GM20000 (cell line): Measurements from ENCODE around the gene MFAP3L.

ENCODE experiments used
- DNase-seq: peaks from one replicate; pipeline ENCODE4 v3.0.0; 2012; ENCODE audit warnings: low spot score
- CTCF ChIP-seq: IDR thresholded peaks from 2 replicates; pipeline ENCODE4 v1.5.1; 2012; ENCODE audit warnings: mild to moderate bottlenecking, control low read depth; ENCODE audit errors: extremely low read depth, missing control alignments

MFAP3L gene

GRCh38 chr4:170008801-170009200 is 17.4 kb downstream of the MFAP3L start:
- TF ChIP-seq CTCF, result no peak
- DNase-seq, result no peak

DNA sequence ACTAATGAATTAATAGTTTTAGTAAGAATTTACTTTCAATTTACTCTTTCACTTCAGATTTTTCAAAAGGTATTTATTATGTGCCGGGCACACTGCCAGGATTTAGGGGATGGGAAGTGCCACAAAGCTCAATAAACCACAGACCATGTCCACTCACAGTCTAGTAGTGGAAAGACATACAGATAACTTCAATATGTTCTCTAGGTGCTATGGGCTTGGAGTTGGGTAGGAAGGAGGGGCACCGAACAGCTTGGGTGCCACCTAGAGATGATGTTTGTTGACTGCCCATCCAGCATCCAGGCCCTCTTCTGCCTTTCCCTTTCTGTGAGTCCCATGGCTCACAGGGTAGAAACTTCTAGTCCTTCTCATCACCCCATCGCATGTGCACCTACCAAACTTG is 17.8 kb downstream of the MFAP3L start:
- TF ChIP-seq CTCF, result no peak
- DNase-seq, result no peak

DNA sequence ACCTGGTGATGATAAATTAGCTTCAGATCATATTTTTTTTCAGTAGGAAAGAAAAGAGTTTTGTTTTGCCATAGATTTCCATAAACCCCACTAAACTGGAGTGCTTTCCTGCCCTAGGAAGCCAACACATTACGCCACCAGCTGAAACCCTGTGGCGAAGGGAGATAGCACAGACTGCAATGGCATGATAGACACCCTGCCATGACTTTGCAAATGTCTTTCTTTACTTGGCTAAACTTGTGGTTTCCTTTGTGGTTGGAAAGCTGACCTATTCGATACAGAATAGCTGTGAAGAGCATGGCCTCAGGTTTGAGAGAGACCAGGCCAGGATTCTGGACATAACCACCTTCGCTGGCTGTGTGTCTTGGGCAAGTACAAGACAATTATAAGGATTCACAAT is 19.1 kb downstream of the MFAP3L start:
- no peak for DNase-seq

DNA sequence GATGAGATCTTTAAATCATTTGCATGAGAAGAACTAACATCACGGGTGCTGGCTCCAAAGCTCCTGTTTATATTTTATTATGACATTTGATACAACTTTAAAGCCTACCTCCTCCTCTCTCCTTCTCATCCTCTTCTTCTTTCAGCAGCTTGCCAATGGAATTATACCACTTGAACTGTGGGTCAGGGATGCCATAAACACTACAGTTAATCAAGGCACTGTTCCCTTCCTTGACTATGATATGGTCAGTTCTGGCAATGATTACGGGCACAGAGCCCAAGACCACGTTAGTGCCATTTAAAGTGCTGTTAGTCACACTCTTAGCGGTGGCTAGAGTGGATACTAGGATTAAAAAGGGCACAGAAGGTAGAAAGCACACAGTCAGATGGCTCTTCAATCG is 20.7 kb downstream of the MFAP3L start:
- no peak for TF ChIP-seq CTCF
- DNase-seq, result no peak

More for the DNA sequence above, 19.1 kb downstream of the MFAP3L start:
- no peak for TF ChIP-seq CTCF

DNA sequence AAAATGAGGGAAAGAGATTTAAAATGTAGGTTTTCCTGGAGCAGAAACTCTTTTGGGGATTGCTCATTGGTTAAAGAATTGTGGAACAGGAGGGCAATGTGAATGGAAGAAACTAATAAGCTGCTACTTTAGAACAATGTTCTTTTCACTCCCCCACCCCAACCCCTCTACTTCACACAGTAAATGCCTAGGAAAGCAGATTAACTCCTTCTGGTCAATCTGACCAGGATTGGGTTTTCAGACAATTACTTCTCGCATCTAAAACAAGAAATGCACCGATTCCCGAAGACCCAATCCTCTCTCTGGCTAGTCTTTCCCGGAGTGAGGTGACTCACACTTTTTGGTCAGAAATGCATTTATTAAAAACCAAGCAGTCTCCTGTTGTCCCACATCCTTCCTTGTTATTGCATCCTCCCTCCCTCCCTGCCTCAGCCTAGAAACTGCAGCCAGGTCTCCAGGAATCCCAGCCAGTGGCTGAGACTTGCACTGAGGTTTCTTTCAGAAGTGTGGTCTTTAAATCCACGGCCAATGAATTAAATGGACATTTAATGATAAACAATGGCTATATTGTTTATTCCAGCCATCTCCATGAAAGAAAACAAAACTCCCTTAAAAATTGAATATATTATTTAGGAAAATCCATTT is 21.4 kb downstream of the MFAP3L start:
- no peak for DNase-seq
- TF ChIP-seq CTCF, result no peak

GRCh38 chr4:170003071-170004070 is 22.8 kb downstream of the MFAP3L start:
- DNase-seq, result no peak
- TF ChIP-seq CTCF, result no peak

DNA sequence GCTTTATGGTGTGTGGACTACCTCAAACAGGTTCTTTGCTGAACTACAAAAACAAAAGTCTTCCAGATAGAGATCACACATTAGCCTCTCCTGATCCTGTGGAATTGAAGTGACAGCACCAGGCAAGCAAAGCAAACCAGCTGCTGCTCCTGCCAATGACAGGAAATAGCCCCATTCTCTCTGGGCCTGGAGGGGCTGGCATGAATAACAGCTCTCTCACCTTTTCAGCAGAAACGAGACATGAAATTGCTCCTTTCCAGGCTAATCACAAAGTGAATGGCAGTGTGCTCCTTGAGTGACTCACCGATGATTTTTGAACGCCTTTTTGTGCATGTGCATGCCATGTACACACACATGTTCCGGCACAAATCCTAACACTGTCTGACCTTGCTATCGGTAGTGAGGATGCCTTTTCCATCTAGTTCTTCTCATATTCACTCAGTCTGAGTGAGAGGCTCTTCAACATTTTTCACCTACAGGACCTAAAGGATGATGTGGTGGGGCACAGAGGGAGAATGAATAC is 24.4 kb downstream of the MFAP3L start:
- DNase-seq, result no peak
- TF ChIP-seq CTCF, result no peak
